Nephron progenitor cell (in vitro differentiated cells): Measurements from ENCODE around the gene MRPL33.

ENCODE experiments used
- DNase-seq: peaks from one replicate; pipeline ENCODE4 v3.0.0; 2021
- H3K27ac Mint-ChIP-seq: 2 replicates; pipeline ENCODE4 v1.8.0; 2021; ENCODE audit warnings: mild to moderate bottlenecking, moderate library complexity, mixed read lengths
- H3K27me3 Mint-ChIP-seq: 2 replicates; pipeline ENCODE4 v1.8.0; 2021; ENCODE audit warnings: mild to moderate bottlenecking, low read depth, mixed read lengths; ENCODE audit not compliant: poor library complexity
- H3K36me3 Mint-ChIP-seq: 2 replicates; pipeline ENCODE4 v1.8.0; 2021; ENCODE audit warnings: low read depth, mixed read lengths
- H3K4me1 Mint-ChIP-seq: 2 replicates; pipeline ENCODE4 v1.8.0; 2021; ENCODE audit warnings: mixed read lengths
- H3K4me3 Mint-ChIP-seq: 2 replicates; pipeline ENCODE4 v1.8.0; 2021; ENCODE audit warnings: mild to moderate bottlenecking, moderate library complexity, mixed read lengths
- H3K9me3 Mint-ChIP-seq: 2 replicates; pipeline ENCODE4 v1.8.0; 2021; ENCODE audit warnings: mild to moderate bottlenecking, moderate library complexity, mixed read lengths
- CTCF ChIP-seq: fragments of 200-600 bp; sonication (generic); IDR thresholded peaks from 2 replicates; pipeline ENCODE4 v1.5.0; 2021; ENCODE audit warnings: antibody characterized with exemption

Gene MRPL33

DNA sequence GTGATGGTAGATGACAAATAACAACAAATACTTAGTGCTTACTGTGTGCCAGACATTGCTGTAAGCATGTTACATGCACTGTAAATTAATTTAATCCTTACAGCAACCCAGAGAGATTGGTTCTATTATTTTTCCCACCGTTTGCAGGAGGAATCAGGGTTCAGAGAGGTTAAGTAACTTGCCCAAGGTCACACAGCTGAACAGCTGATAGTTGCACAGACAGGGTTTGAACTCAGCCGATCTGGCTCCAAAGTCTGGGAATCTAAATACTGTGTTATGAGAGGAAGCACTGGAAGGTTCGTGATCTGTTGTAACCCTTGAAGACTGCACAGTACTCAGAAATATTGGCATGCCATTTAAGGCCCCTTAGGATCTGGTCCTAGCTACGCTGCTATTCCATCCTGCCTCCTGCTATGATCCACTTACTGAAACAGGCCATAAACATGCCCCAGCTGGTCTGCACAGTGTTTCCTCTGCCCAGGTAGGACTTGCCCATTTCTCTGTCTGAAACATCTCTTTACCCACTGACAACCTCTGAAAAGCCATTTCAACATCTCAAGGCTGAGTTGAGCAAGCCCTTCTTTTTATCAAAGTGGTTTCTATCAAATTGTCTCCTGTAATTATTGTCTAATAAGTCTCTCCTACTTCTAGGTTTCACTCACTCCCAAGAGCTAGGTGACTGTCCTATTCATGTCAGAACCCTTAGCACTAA lies 40.4 kb upstream of the MRPL33 start:
- Mint-ChIP-seq H3K27ac (no peak overlapping the region), H3K4me3 (no peak overlapping the region), H3K4me1 (peaks cover 27% of the 10 kb centered on the region), H3K9me3 (no peaks in the 10 kb centered on the region), H3K27me3 (peaks cover 22% of the 10 kb centered on the region), H3K36me3 (no peaks in the 10 kb centered on the region)
- TF ChIP-seq CTCF: no peak
- no peak for DNase-seq

GRCh38 chr2:27734305-27734704 lies 37.2 kb upstream of the MRPL33 start:
- H3K4me1 Mint-ChIP-seq: peaks cover 32% of the 10 kb centered on the region
- H3K27me3 Mint-ChIP-seq: peaks cover 19% of the 10 kb centered on the region
- DNase-seq: no peak
- H3K36me3 Mint-ChIP-seq: peaks cover 5% of the 10 kb centered on the region
- TF ChIP-seq CTCF: no peak
- H3K4me3 Mint-ChIP-seq: no peak overlapping the region
- peaks cover 5% of the 10 kb centered on the region for H3K9me3 Mint-ChIP-seq
- no peak overlapping the region for H3K27ac Mint-ChIP-seq

DNA sequence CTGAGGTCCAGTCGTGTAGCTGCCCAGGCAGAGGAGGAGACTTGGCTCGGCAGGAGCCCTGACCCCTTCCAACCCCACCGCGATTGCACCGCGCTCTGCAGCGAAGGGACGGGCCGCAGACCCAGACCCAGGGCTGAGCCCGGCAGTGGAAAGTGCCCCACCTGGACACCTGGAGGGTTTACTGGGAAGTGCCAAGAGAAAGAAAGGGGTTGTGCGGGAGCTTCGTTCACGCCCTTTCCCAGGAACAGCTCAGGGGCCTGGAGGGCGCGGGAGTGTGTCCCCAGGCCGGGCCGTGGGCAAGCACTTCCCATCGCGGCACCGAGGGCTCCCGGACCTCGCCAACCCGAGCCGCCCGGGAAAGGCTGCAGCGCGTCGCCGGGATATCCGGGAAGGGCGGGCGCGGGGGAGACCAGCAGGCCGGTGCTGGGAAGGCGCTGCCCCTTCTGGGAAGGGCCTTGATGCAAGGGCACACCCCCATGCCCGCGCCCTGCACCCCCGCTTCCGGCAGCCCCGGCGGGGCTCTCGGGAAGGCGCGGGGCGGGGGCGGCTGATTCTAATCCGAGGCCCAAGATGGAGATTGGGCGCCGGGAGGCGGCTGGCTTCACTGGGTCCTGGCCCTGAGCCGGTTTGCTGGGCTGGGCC lies 36.1 kb upstream of the MRPL33 start:
- Mint-ChIP-seq H3K4me3 (peak overlapping the region; percentile 75), H3K9me3 (peaks cover 9% of the 10 kb centered on the region), H3K36me3 (peaks cover 5% of the 10 kb centered on the region), H3K27me3 (peaks cover 19% of the 10 kb centered on the region), H3K27ac (no peak overlapping the region), H3K4me1 (peaks cover 26% of the 10 kb centered on the region)
- no peak for TF ChIP-seq CTCF
- DNase-seq: peak; percentile 69

DNA sequence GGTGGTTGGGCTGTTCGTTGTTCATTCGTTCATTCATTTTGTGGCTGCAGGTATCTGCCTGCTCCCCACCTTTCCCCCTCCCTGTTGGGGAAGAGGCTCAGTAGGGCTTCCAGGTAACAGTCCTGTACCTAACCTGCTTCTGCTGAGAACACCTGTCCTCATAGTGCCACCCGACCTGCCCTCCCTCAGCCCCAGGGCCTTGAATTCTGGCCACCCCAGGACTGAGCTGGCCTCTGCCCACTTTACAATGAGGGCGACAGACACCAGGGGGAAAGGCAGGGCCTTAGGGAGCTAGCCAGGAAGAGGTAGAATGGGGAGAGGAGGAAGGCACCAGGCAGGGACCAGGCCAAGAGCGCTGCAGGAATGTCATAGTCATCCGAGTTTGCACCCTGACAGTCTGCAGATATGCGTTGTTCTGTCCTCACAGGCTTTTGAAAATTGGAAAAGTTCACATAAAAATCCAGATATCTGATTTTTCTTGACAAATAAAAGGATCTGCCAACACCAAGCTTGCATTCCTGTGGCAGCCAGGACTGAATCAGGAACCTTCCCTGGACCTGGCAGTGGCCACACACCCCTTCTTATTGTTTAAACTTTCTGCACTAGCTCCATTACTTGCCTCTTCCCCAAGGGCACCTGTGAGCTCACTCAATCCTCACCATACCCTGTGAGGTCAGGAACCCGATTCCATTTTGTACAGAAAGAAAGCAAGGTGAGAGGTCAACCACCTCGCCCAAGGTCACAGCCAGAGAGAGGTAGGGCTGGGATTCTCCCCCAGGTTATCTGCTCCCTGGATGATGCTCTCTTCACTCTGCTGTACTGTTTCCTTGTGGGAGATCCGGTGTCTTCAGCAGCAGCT lies 35.3 kb upstream of the MRPL33 start:
- Mint-ChIP-seq H3K27ac (no peak overlapping the region), H3K4me1 (peaks cover 26% of the 10 kb centered on the region), H3K4me3 (no peak overlapping the region), H3K36me3 (peaks cover 5% of the 10 kb centered on the region), H3K9me3 (peaks cover 16% of the 10 kb centered on the region), H3K27me3 (peaks cover 19% of the 10 kb centered on the region)
- no peak for DNase-seq
- TF ChIP-seq CTCF: no peak

GRCh38 chr2:27736890-27737204 lies 34.7 kb upstream of the MRPL33 start:
- H3K9me3 Mint-ChIP-seq: peaks cover 22% of the 10 kb centered on the region
- peaks cover 5% of the 10 kb centered on the region for H3K36me3 Mint-ChIP-seq
- no peak for TF ChIP-seq CTCF
- H3K4me1 Mint-ChIP-seq: peaks cover 26% of the 10 kb centered on the region
- H3K4me3 Mint-ChIP-seq: peak overlapping the region; percentile 50
- H3K27me3 Mint-ChIP-seq: peaks cover 19% of the 10 kb centered on the region
- no peak for DNase-seq
- H3K27ac Mint-ChIP-seq: no peak overlapping the region
